Measurements from ENCODE around the gene FBXL13.

FBXL13 gene

DNA sequence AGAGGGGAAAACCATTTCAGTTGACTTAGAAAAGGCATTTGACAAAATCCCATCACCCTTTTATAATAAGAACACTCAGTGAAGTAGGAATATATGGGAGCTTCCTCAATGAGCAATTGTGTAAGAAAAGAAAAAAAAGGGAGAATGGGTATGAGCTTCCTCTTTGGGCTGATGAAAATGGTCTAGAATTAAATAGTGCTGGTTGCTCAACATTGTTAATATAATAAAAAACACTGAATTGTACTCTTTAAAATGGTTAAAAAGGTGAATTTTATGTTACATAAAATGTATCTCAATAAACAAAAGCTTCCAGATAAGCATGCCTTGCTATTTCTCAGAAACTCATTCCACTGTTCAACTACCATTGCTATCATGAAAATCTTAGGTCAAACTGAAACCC is 121.2 kb downstream of the FBXL13 start:
- Mint-ChIP-seq H3K27me3 (peaks cover 7 to 12% of the 10 kb centered on the region in 2 donors), H3K27ac (no peak overlapping the region), H3K9me3 (peaks cover 6 to 7% of the 10 kb centered on the region in 2 donors), H3K4me1 (ENCODE audit: low read depth in 2 of 2) (no peaks in the 10 kb centered on the region), H3K4me3 (no peak overlapping the region), H3K36me3 (ENCODE audit: insufficient read depth) (no peaks in the 10 kb centered on the region)
- ATAC-seq (replicated peaks) (no peak), DNase-seq (no peak)

DNA sequence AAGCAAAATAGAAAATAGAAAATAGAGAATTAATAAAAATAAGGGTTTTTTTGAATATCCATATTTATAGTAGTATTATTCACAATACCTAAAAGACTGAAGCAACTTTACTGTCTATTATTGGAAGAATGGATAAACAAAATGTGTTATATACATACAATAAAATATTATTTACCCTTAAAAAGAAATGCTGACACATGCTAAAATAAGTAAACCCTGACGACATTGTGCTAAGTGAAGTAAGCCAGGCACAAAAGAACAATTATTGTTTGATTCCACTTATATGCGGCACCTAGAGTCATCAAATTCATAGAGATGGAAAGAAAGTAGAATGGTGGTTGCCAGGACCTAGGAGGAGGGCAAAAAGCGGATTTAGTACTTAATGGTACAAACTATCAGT is 122.8 kb downstream of the FBXL13 start:
- no peak for ATAC-seq (replicated peaks)
- H3K4me1 Mint-ChIP-seq (ENCODE audit: low read depth in 2 of 2) = no peaks in the 10 kb centered on the region

DNA sequence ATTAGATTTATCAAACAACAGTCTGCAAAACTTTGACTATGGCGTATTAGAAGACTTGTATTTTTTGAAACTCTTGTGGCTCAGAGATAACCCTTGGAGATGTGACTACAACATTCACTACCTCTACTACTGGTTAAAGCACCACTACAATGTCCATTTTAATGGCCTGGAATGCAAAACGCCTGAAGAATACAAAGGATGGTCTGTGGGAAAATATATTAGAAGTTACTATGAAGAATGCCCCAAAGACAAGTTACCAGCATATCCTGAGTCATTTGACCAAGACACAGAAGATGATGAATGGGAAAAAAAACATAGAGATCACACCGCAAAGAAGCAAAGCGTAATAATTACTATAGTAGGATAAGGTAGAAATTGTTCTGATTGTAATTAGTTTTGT is 130.4 kb downstream of the FBXL13 start:
- DNase-seq (no peak), ATAC-seq (replicated peaks) (no peak)
- no peak overlapping the region for H3K4me3 Mint-ChIP-seq
- peaks cover 2 to 8% of the 10 kb centered on the region in 2 donors for H3K4me1 Mint-ChIP-seq (ENCODE audit: low read depth in 2 of 2)
- H3K27me3 Mint-ChIP-seq = no peaks in the 10 kb centered on the region
- no peak overlapping the region for H3K27ac Mint-ChIP-seq
- H3K36me3 Mint-ChIP-seq (ENCODE audit: insufficient read depth) = no peaks in the 10 kb centered on the region
- no peaks in the 10 kb centered on the region for H3K9me3 Mint-ChIP-seq

More for the DNA sequence above, 122.8 kb downstream of the FBXL13 start:
- DNase-seq = no peak
- Mint-ChIP-seq H3K27me3 (peaks cover 7 to 12% of the 10 kb centered on the region in 2 donors), H3K27ac (no peak overlapping the region), H3K4me3 (no peak overlapping the region), H3K9me3 (peaks cover 6 to 7% of the 10 kb centered on the region in 2 donors), H3K36me3 (ENCODE audit: insufficient read depth) (no peaks in the 10 kb centered on the region)

DNA sequence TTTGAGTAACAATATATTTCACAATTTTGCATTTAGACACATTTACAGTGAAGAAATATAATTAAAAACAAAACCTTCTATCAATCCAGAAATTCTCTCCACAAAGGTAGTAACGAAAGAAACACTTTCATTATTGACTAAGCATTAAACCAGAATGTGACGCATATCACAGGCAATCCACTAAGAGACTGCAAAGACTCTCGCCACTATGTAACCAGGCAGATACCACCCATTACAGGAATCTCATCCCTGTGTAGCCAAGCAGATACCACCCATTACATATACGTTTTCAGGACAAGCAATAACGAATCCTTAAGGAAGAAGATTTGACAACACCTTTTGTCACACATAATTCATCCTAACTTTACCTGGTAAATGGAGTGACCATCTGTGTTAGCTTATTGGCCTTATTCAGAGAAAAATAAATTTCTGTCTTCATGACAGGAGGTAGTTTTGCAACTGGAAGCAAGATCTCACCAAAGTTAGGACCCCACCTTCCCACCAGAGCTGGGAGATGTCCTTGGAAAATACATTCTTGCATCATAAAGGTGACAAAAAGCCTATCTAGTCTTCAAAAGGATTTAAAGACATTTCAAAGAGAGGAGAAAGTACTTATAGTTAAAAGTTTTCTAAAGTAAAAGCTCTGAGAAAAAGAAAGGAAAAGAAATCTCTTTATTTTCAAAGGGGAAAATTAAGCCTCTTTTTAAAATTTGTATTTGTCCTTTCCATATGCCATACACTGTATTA is 131.0 kb downstream of the FBXL13 start:
- Mint-ChIP-seq H3K4me1 (ENCODE audit: low read depth in 2 of 2) (peaks cover 2 to 8% of the 10 kb centered on the region in 2 donors), H3K27ac (no peak overlapping the region), H3K9me3 (no peaks in the 10 kb centered on the region), H3K36me3 (ENCODE audit: insufficient read depth) (no peaks in the 10 kb centered on the region), H3K27me3 (no peaks in the 10 kb centered on the region), H3K4me3 (no peak overlapping the region)
- ATAC-seq (replicated peaks) (no peak), DNase-seq (no peak)

DNA sequence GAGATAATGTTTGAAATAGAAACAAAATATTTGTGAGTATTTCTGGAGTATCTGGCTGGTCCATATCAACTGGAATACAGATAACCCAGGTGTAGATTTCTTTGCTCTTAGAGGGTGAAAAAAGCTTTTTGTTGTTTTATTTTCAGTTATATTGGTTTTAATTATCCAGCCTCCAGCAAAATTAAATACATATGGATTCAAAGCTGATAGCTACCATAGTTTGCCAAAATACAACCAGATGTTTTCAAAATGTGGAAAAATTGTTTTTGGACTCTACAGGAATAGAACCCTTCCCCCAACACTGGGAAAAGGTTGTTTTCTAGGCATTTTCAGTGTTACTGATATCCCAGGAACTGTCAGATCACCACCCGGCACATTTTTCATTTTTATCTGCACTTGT is 131.7 kb downstream of the FBXL13 start:
- no peak for ATAC-seq (replicated peaks)
- peaks cover 2 to 8% of the 10 kb centered on the region in 2 donors for H3K4me1 Mint-ChIP-seq (ENCODE audit: low read depth in 2 of 2)
- no peak overlapping the region for H3K4me3 Mint-ChIP-seq
- H3K36me3 Mint-ChIP-seq (ENCODE audit: insufficient read depth) = no peaks in the 10 kb centered on the region
- DNase-seq = no peak
- H3K9me3 Mint-ChIP-seq = no peaks in the 10 kb centered on the region
- H3K27me3 Mint-ChIP-seq = no peaks in the 10 kb centered on the region
- no peak overlapping the region for H3K27ac Mint-ChIP-seq

DNA sequence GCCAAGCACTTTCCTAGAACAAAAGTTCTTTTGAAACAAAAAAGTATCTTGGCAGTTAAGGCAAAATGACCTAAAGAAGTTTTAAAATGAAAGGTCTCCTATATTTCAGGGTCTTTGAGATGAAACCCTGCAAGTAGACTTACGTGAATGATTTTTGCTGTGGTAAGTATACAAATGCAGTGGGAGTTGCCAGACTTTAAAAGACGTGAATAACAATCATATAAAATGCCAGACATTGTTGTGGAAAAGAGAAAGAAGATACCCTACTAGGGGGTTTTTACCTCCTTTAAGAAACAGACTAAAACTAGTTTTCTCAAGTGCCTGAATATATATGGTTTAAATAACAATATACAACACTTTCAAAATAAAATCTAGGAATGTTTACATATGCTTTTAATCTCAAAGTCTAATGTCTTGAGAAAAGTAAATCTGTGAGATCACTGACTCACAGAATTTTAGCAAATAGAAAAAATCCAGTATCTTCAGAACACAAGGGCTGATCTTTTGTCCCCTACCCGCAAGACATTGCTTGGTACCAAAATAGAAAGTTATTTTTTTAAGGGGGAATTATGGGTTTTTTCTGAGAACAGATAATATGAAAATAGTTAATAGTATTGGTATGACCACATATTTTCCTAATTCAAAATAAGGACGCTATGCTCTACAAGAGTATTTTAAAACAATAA is 132.3 kb downstream of the FBXL13 start:
- Mint-ChIP-seq H3K4me3 (no peak overlapping the region), H3K9me3 (no peaks in the 10 kb centered on the region), H3K27me3 (no peaks in the 10 kb centered on the region), H3K36me3 (ENCODE audit: insufficient read depth) (no peaks in the 10 kb centered on the region), H3K27ac (no peak overlapping the region), H3K4me1 (ENCODE audit: low read depth in 2 of 2) (peaks cover 2 to 8% of the 10 kb centered on the region in 2 donors)
- ATAC-seq (replicated peaks) (no peak), DNase-seq (no peak)

DNA sequence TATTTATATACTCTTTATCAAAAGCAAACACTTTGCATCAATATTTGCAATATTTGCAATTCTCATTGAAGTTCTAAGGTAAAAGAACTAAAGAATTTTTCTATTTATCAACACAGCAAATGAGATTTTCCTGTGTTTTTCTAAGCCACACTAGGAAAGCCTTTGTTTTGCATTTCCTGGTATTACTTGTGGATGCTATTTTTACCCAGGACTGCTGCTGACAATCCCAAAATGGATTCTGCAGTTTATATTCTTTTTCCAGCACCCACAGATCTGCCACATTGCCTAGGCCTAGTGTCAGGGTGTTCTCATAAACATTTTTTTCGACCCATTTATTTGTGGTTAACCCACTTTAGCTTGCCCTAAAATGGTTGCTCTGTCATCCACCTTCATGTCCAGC is 135.9 kb downstream of the FBXL13 start:
- H3K27ac Mint-ChIP-seq = no peak overlapping the region
- ATAC-seq (replicated peaks) = no peak
- H3K27me3 Mint-ChIP-seq = no peaks in the 10 kb centered on the region
- peaks cover 2 to 8% of the 10 kb centered on the region in 2 donors for H3K4me1 Mint-ChIP-seq (ENCODE audit: low read depth in 2 of 2)
- no peaks in the 10 kb centered on the region for H3K9me3 Mint-ChIP-seq
- no peak overlapping the region for H3K4me3 Mint-ChIP-seq
- no peaks in the 10 kb centered on the region for H3K36me3 Mint-ChIP-seq (ENCODE audit: insufficient read depth)
- DNase-seq = no peak

DNA sequence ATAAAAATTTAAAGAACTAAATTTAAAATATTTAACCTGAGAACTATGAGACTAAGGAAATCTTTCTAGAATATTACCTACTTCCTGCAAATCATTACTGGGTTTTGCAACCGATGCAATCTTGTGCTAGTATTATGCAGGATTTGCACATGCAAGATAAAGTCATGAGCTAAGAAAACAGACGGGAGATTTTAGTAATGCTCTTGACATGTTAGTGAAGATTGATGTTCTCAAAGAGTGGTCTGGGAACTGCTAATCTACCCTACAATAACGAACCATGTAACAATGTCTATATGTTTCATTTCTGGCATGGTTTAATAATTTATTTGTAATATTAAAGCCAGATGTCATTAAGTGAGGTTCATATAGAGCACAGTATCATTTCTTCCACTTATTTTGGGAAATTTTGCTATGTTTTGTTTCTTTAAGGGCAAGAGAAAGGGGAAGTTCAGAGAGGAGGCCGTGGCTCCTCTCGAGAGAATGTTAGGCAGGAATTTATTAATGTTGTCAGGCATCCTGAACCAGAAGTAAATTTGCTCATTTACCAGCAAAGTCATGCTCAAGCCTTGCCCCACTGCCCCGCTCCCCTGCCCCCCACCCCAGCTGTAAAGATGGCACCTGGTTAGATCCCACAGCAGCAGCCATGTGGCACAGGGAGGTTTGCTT is 139.0 kb downstream of the FBXL13 start:
- no peak for DNase-seq
- Mint-ChIP-seq H3K27me3 (no peaks in the 10 kb centered on the region), H3K4me1 (ENCODE audit: low read depth in 2 of 2) (no peaks in the 10 kb centered on the region), H3K4me3 (no peak overlapping the region), H3K27ac (no peak overlapping the region), H3K9me3 (no peaks in the 10 kb centered on the region), H3K36me3 (ENCODE audit: insufficient read depth) (no peaks in the 10 kb centered on the region)
- ATAC-seq (replicated peaks) = no peak

DNA sequence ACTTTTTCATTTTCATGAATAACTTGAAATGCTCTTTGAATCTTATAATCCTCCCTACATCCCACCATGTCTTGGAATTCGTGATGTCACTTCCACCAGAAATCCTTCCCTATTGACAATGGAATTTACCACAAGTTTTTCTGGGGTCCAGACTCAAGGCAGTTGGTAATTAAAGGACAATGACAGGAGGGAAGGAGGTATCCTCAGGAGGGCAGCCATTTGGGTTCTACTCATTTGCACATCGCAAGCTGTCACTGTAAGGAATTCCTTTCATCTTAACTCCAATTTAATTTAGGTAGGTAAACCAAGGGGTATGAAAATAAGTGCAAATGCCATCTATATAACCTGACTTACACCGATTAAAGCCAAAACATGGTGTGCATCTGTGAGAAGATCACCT is 139.9 kb downstream of the FBXL13 start:
- no peaks in the 10 kb centered on the region for H3K27me3 Mint-ChIP-seq
- ATAC-seq (replicated peaks) (no peak), DNase-seq (no peak)
- H3K9me3 Mint-ChIP-seq = no peaks in the 10 kb centered on the region
- no peak overlapping the region for H3K27ac Mint-ChIP-seq
- no peak overlapping the region for H3K4me3 Mint-ChIP-seq
- no peaks in the 10 kb centered on the region for H3K4me1 Mint-ChIP-seq (ENCODE audit: low read depth in 2 of 2)
- H3K36me3 Mint-ChIP-seq (ENCODE audit: insufficient read depth) = no peaks in the 10 kb centered on the region

DNA sequence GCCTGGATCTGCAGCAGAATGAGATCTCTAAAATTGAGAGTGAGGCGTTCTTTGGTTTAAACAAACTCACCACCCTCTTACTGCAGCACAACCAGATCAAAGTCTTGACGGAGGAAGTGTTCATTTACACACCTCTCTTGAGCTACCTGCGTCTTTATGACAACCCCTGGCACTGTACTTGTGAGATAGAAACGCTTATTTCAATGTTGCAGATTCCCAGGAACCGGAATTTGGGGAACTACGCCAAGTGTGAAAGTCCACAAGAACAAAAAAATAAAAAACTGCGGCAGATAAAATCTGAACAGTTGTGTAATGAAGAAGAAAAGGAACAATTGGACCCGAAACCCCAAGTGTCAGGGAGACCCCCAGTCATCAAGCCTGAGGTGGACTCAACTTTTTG is 140.4 kb downstream of the FBXL13 start:
- H3K27me3 Mint-ChIP-seq = no peaks in the 10 kb centered on the region
- no peak for ATAC-seq (replicated peaks)
- H3K27ac Mint-ChIP-seq = no peak overlapping the region

DNA sequence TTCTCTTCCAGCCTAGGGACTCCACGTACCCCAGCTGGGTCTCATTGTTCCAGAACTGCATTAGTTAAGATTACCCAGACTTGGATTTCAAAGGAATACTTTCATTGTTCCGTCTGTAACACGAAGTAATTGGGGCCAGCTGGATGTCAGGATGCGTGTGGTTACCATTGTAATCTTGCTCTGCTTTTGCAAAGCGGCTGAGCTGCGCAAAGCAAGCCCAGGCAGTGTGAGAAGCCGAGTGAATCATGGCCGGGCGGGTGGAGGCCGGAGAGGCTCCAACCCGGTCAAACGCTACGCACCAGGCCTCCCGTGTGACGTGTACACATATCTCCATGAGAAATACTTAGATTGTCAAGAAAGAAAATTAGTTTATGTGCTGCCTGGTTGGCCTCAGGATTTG is 140.8 kb downstream of the FBXL13 start:
- no peak overlapping the region for H3K27ac Mint-ChIP-seq
- no peak for ATAC-seq (replicated peaks)

More for the DNA sequence above, 140.4 kb downstream of the FBXL13 start:
- no peak overlapping the region for H3K4me3 Mint-ChIP-seq
- H3K4me1 Mint-ChIP-seq (ENCODE audit: low read depth in 2 of 2) = no peaks in the 10 kb centered on the region
- no peaks in the 10 kb centered on the region for H3K9me3 Mint-ChIP-seq
- DNase-seq = no peak
- no peaks in the 10 kb centered on the region for H3K36me3 Mint-ChIP-seq (ENCODE audit: insufficient read depth)

DNA sequence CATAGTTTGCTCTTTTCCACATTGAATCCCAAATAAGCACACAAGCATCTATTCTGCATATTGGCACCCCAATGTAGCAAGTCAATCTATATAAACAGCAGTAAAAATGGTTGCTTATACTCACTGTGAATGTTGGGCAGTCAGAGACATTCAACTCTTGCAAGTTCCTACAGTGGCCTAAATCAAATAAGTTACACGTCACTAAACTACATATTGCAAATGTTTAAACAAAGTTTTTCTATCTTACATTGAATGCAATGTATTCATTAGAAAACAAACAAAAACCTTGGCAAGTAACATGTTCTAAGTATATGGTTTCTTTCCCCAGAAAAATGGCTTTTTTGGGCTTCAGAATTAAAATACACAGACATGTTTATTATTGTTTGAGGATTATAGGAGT is 142.8 kb downstream of the FBXL13 start:
- ATAC-seq (replicated peaks) (no peak), DNase-seq (no peak)
- H3K27ac Mint-ChIP-seq = no peak overlapping the region
- no peaks in the 10 kb centered on the region for H3K4me1 Mint-ChIP-seq (ENCODE audit: low read depth in 2 of 2)
- no peaks in the 10 kb centered on the region for H3K36me3 Mint-ChIP-seq (ENCODE audit: insufficient read depth)
- no peak overlapping the region for H3K4me3 Mint-ChIP-seq
- H3K27me3 Mint-ChIP-seq = no peaks in the 10 kb centered on the region
- no peaks in the 10 kb centered on the region for H3K9me3 Mint-ChIP-seq

More for the DNA sequence above, 140.8 kb downstream of the FBXL13 start:
- Mint-ChIP-seq H3K36me3 (ENCODE audit: insufficient read depth) (no peaks in the 10 kb centered on the region), H3K4me1 (ENCODE audit: low read depth in 2 of 2) (no peaks in the 10 kb centered on the region), H3K4me3 (no peak overlapping the region), H3K27me3 (no peaks in the 10 kb centered on the region), H3K9me3 (no peaks in the 10 kb centered on the region)
- no peak for DNase-seq

DNA sequence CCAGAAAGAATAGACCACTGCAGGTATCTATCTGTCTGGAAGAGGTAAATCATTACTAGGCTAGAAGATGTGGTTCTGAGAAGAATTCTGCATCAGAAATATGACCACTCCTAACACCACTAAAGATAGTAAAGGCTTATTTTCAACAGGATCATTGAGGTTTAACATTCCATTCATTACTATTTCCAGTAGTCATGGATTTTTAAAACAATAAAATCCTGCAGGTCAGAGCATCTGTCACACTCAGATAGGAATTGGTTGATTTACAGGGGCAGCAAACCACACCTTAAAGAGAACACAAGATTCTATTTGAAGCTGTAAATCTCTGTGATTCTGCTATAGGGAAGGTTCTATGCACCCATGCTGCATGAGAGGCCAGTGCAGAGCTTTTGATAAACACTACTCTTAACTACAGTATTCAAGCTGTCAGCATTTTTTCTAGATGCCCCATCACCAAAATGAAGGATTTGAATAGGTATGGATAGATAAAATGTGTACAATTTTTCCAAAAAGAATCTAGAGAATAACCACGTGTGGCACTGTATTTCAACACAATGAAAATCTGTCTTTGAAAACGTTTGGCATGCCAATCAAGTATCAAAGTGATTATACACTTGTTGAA is 147.2 kb downstream of the FBXL13 start:
- no peaks in the 10 kb centered on the region for H3K9me3 Mint-ChIP-seq
- H3K36me3 Mint-ChIP-seq (ENCODE audit: insufficient read depth) = no peaks in the 10 kb centered on the region
- no peaks in the 10 kb centered on the region for H3K4me1 Mint-ChIP-seq (ENCODE audit: low read depth in 2 of 2)
- no peak overlapping the region for H3K27ac Mint-ChIP-seq
- no peak for DNase-seq
- H3K27me3 Mint-ChIP-seq = no peaks in the 10 kb centered on the region
- H3K4me3 Mint-ChIP-seq = no peak overlapping the region
- no peak for ATAC-seq (replicated peaks)
